ENCODE results near the gene GCNT2.
"Not testable (repeated sequence)": the region's sequence is repeated elsewhere in the genome, so short reads cannot be mapped to it uniquely, and the experiment has no call there.

GCNT2 gene

GRCh38 chr6:10561611-10562199, 40.6 kb downstream of the GCNT2 start:
- H3K27me3 Mint-ChIP-seq, result no peaks in the 10 kb centered on the region
- H3K4me3 Mint-ChIP-seq, result peak overlapping the region; percentile 39
- intact Hi-C loops (cut with micrococcal nuclease), result no loop called here
- H3K9me3 Mint-ChIP-seq, result no peaks in the 10 kb centered on the region
- H3K36me3 Mint-ChIP-seq (ENCODE audit: low read depth), result peaks cover 41% of the 10 kb centered on the region
- H3K4me1 Mint-ChIP-seq (ENCODE audit: low read depth), result peaks cover 39% of the 10 kb centered on the region
- H3K27ac Mint-ChIP-seq, result peak overlapping the region; percentile 73

DNA sequence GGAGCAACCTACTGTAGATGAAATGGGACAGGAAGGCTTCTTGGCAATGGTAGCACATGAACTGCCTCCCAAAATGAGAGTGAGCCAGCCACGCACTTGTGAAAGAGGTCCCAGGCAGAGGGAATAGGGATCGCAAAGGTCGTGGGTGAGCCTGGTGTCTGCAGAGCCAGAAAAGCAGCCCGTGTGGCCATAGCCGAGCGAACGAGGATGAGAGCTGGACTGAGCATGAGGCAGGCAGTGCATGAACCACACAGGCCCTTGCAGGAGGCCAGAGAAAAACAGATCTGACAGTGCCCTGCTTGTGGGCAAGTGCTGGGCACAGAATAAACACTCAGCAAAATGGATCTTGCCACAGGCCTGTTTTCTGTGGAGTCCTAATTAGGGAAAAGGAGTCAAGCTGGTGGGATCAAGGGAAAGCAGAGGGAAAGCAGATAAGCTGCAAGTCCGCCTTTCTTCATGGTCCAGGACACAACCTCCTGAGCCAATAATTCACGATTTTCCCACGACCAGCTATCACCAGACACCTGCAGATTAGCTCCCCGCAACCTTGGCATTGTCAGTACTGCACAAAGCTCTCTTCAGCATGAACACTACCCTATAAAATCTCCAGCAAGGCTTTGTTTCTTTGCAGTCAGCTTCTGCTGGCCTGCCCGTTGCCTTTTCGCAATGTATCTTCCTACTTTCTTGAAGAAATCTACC, 44.0 kb downstream of the GCNT2 start:
- H3K36me3 Mint-ChIP-seq (ENCODE audit: low read depth), result peaks cover 29% of the 10 kb centered on the region
- no peaks in the 10 kb centered on the region for H3K9me3 Mint-ChIP-seq
- no peak overlapping the region for H3K4me3 Mint-ChIP-seq
- intact Hi-C loops (cut with micrococcal nuclease), result no loop called here
- H3K4me1 Mint-ChIP-seq (ENCODE audit: low read depth), result peaks cover 40% of the 10 kb centered on the region
- H3K27ac Mint-ChIP-seq, result no peak overlapping the region
- H3K27me3 Mint-ChIP-seq, result no peaks in the 10 kb centered on the region

DNA sequence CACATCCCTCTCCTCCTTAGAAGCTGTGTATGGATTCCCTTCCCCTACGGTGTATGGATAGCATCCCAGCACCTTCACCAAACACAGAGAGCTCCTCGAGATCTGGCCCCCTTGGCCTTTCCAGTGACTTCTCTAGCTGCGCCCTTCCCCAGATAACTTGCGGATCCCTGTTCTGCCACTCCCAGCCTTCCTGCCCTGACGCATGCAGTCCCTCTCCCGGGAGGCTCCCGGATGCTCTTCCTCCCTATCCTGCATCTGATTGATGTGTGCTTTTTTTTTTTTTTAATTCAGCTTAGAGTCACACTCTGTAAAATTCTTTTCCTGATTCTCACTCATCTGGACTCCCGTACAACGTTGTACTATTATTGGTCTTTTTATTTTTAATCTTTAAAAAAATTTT, 44.8 kb downstream of the GCNT2 start:
- Mint-ChIP-seq H3K27me3 (no peaks in the 10 kb centered on the region), H3K4me3 (no peak overlapping the region), H3K9me3 (no peaks in the 10 kb centered on the region), H3K4me1 (ENCODE audit: low read depth) (peaks cover 37% of the 10 kb centered on the region), H3K36me3 (ENCODE audit: low read depth) (peaks cover 29% of the 10 kb centered on the region), H3K27ac (peak overlapping the region; percentile 6)
- intact Hi-C loops (cut with micrococcal nuclease), result no loop called here

GRCh38 chr6:10567256-10568026, 46.3 kb downstream of the GCNT2 start:
- intact Hi-C loops (cut with micrococcal nuclease), result no loop called here
- Mint-ChIP-seq H3K4me1 (ENCODE audit: low read depth) (peaks cover 22% of the 10 kb centered on the region), H3K27ac (no peak overlapping the region), H3K27me3 (no peaks in the 10 kb centered on the region), H3K9me3 (no peaks in the 10 kb centered on the region), H3K4me3 (no peak overlapping the region), H3K36me3 (ENCODE audit: low read depth) (peaks cover 20% of the 10 kb centered on the region)

DNA sequence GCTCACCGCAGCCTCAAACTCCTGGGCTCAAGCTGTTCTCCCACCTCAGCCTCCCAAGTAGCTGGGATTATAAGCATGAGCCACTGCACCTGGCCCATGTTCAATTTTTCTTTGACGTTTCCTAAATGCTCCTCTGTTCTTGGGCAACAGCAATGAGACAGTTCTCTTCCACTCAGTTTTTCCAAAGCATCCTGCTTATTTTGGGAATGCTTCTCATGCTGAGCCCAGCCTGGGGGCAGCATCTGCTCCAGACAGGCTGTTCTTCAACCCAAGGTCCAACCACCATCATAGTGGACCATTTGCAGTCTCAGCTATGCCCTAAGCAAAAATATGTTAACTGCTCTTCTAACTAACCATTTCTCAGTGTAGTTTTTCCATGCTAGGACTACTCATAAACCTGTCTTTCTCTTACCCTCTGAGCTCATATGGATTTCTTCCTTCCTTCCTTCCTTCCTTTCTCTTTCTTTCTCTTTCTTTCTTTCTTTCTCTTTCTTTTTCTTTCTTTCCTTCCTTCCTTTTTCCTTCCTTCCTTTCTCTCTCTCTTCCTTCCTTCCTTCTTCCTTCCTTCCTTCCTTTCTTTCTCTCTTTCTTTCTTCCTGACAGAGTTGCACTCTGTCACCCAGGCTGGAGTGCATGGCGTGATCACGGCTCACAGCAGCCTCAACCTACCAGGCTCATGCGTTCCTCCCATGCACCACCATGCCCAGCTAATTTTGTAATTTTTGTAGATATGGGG, 48.4 kb downstream of the GCNT2 start:
- peaks cover 18% of the 10 kb centered on the region for H3K4me1 Mint-ChIP-seq (ENCODE audit: low read depth)
- intact Hi-C loops (cut with micrococcal nuclease), result no loop called here
- peaks cover 16% of the 10 kb centered on the region for H3K36me3 Mint-ChIP-seq (ENCODE audit: low read depth)

DNA sequence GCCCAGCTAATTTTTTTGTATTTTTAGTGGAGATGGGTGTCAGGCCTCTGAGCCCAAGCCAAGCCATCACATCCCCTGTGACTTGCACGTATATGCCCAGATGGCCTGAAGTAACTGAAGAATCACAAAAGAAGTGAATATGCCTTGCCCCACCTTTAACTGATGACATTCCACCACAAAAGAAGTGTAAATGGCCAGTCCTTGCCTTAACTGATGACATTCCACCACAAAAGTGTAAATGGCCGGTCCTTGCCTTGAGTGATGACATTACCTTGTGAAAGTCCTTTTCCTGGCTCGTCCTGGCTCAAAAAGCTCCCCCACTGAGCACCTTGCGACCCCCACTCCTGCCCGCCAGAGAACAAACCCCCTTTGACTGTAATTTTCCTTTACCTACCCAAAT, 54.4 kb downstream of the GCNT2 start:
- H3K27ac Mint-ChIP-seq; H3K27me3 Mint-ChIP-seq; H3K9me3 Mint-ChIP-seq; intact Hi-C loops (cut with micrococcal nuclease); H3K4me3 Mint-ChIP-seq: not testable (repeated sequence)
- Mint-ChIP-seq H3K36me3 (ENCODE audit: low read depth) (peaks cover 21% of the 10 kb centered on the region), H3K4me1 (ENCODE audit: low read depth) (peaks cover 21% of the 10 kb centered on the region)

More for the DNA sequence above, 48.4 kb downstream of the GCNT2 start:
- Mint-ChIP-seq H3K9me3 (no peaks in the 10 kb centered on the region), H3K27ac (no peak overlapping the region), H3K4me3 (no peak overlapping the region), H3K27me3 (no peaks in the 10 kb centered on the region)

DNA sequence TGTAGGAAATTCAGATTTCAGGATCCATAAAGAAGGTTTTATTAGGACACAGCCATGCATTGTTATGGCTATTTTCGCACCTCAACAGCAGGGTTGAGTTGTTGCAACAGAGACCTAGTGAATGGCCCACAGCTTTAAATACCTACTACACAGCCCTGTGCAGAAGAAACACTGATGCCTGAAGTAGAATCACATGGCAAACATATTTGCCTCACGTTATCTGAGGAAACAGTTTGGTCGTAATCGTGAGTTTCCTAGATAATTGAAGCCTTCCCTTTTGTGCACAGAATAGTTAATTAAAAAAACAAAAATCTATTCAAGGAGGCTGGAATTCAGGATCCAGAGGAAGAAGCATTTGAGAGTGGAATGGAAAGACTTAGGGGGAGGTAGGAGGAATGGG, 55.1 kb downstream of the GCNT2 start:
- intact Hi-C loops (cut with micrococcal nuclease), result no loop called here

DNA sequence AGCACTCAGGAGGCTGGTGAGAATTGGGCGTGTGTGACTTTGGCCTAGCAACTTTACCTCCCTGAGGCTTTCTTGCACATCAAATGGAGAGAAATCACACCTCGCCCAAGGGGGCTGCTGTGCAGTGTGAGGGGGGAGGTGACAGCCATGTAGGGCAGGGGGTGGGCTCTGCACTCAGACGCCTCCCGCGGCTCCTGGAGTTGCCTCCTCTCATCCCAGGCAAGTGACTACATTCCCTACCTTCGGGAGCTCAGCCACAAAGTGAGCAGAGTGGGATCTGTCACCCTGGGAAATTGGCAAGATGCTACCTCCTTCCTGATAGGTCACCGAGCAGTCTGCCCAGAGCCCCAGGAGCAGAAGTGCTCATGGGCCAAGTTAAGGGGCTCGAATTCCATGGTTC, 56.0 kb downstream of the GCNT2 start:
- Mint-ChIP-seq H3K4me3 (no peak overlapping the region), H3K27me3 (no peaks in the 10 kb centered on the region), H3K9me3 (no peaks in the 10 kb centered on the region), H3K27ac (no peak overlapping the region), H3K4me1 (ENCODE audit: low read depth) (peaks cover 25% of the 10 kb centered on the region), H3K36me3 (ENCODE audit: low read depth) (peaks cover 23% of the 10 kb centered on the region)
- intact Hi-C loops (cut with micrococcal nuclease), result no loop called here

More for the DNA sequence above, 55.1 kb downstream of the GCNT2 start:
- H3K27me3 Mint-ChIP-seq, result no peaks in the 10 kb centered on the region
- H3K4me1 Mint-ChIP-seq (ENCODE audit: low read depth), result peaks cover 21% of the 10 kb centered on the region
- H3K4me3 Mint-ChIP-seq, result no peak overlapping the region
- no peaks in the 10 kb centered on the region for H3K9me3 Mint-ChIP-seq
- peaks cover 23% of the 10 kb centered on the region for H3K36me3 Mint-ChIP-seq (ENCODE audit: low read depth)
- H3K27ac Mint-ChIP-seq, result peak overlapping the region; percentile 35

GRCh38 chr6:10578723-10579122, 57.6 kb downstream of the GCNT2 start:
- H3K27ac Mint-ChIP-seq, result peak overlapping the region; percentile 50
- H3K4me1 Mint-ChIP-seq (ENCODE audit: low read depth), result peaks cover 37% of the 10 kb centered on the region
- H3K9me3 Mint-ChIP-seq, result no peaks in the 10 kb centered on the region
- no peaks in the 10 kb centered on the region for H3K27me3 Mint-ChIP-seq
- intact Hi-C loops (cut with micrococcal nuclease), result no loop called here
- H3K4me3 Mint-ChIP-seq, result peak overlapping the region; percentile 4
- H3K36me3 Mint-ChIP-seq (ENCODE audit: low read depth), result peaks cover 23% of the 10 kb centered on the region

DNA sequence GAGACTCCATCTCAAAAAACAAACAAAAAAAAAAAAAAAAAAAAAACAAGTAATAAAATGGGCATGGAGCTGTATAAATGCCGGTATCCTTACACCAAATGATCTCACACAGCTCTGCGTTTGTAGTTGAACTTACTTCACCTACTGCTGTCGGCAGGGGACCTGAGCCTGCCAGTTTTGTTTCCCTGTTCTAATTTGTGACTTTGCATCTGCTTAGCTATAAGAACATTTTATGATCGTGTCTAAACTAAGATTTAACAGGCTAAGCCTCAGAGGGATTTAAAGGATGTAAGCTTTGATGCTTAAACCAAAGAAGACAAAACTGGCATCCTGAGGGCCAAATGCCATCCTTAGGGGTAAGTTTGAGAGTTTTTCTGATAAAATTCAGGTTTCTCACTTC, 58.7 kb downstream of the GCNT2 start:
- no peak overlapping the region for H3K4me3 Mint-ChIP-seq
- no peak overlapping the region for H3K27ac Mint-ChIP-seq
- intact Hi-C loops (cut with micrococcal nuclease), result no loop called here
- H3K36me3 Mint-ChIP-seq (ENCODE audit: low read depth), result peaks cover 20% of the 10 kb centered on the region
- H3K9me3 Mint-ChIP-seq, result no peaks in the 10 kb centered on the region
- no peaks in the 10 kb centered on the region for H3K27me3 Mint-ChIP-seq
- H3K4me1 Mint-ChIP-seq (ENCODE audit: low read depth), result peaks cover 48% of the 10 kb centered on the region

DNA sequence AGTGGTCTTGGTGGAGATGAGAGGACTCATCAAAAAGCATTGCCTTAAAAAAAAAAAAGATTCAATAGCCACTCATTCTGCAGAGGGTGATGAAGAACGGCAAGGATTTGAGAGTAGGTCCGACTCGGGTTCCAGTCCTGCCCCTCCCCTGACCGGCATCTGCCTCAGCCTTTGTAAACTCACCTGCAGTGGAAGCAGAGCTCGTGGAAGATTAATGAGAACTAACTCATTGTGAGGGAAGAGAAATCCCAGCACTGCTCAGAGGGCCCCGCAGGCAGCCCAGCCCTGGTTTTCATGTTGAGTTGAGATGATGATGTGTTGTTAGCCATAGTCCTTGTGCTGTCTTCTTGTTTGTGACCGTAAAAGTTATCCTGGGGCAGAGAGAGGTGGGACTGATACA, 59.4 kb downstream of the GCNT2 start:
- no peak overlapping the region for H3K27ac Mint-ChIP-seq
- H3K9me3 Mint-ChIP-seq, result no peaks in the 10 kb centered on the region
- intact Hi-C loops (cut with micrococcal nuclease), result no loop called here
- peaks cover 55% of the 10 kb centered on the region for H3K4me1 Mint-ChIP-seq (ENCODE audit: low read depth)
- no peaks in the 10 kb centered on the region for H3K27me3 Mint-ChIP-seq
- peaks cover 12% of the 10 kb centered on the region for H3K36me3 Mint-ChIP-seq (ENCODE audit: low read depth)
- H3K4me3 Mint-ChIP-seq, result no peak overlapping the region

- H3K36me3 Mint-ChIP-seq (ENCODE audit: low read depth); intact Hi-C loops (cut with micrococcal nuclease); H3K9me3 Mint-ChIP-seq; H3K4me3 Mint-ChIP-seq; H3K27me3 Mint-ChIP-seq; H3K27ac Mint-ChIP-seq: not testable (repeated sequence)
- H3K4me1 Mint-ChIP-seq (ENCODE audit: low read depth), result peaks cover 60% of the 10 kb centered on the region
Observed at GRCh38 chr6:10581402-10581801, 60.3 kb downstream of the GCNT2 start.

DNA sequence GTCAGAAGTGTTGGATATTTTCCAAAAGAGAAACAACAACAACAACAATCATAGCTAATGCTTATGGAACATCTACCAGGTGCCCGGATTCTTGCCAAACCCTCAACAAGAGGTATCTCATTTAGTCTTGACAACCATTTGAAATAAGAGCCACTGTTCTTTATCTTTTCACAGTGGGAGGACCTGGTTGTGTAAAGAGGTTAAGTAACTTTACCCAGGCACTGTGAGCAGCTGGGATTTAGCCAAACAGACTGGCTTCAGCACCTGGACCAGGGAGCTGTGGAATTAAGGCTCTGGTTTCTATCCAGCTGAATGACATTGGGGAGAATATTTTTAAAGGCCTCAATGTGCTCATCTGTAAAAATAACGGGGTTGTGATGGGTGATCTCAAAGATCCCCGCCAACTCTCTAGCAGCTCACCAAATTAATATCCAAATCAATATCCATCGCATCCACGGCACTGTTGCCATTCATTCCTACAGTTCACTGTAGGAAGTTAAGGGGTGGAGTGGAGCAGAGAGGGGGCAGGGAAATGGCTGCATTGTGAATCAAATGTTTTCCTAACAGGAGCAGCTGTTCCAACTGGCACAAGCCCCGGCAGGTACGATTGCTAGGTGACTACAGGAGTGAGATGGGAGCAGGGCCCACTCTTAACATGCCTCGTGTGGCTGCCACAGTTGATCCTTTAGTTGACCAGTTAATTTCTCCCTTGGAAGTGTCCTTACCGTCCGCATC, 61.8 kb downstream of the GCNT2 start:
- Mint-ChIP-seq H3K4me3 (peak overlapping the region; percentile 56), H3K9me3 (no peaks in the 10 kb centered on the region), H3K4me1 (ENCODE audit: low read depth) (peaks cover 56% of the 10 kb centered on the region), H3K27me3 (no peaks in the 10 kb centered on the region), H3K27ac (peak overlapping the region; percentile 79), H3K36me3 (ENCODE audit: low read depth) (peaks cover 7% of the 10 kb centered on the region)
- intact Hi-C loops (cut with micrococcal nuclease), result no loop called here
